ENCODE data around the gene ZNF140.

The ZNF140 gene

GRCh38 chr12:133130808-133131128 is 50.0 kb downstream of the ZNF140 start:
- DNase-seq, result no peak

DNA sequence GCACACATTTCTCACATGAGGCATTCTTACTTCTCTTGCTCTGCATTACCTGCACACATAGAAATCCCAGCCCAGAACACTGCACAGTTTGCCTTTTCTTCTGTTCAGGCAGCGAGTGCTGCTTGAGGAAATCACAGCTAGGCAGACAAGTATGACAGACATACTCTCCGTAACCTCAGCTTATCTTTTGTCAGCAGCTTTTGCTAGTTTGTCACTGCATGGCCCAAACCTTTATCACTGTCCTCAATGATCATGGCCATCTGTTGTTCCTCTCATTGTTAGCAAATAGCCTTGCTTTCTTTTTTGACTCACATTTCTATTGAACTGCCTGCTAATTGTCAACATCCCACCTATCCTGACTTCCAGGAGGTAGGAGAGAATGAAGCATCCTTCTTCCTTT is 55.0 kb downstream of the ZNF140 start:
- DNase-seq, result no peak

GRCh38 chr12:133145981-133146380 is 65.3 kb downstream of the ZNF140 start:
- DNase-seq, result no peak

GRCh38 chr12:133156125-133156690 is 75.5 kb downstream of the ZNF140 start:
- no peak for DNase-seq
